HG03558 (cell line): ENCODE measurements around the gene COL5A2.

Experiments
- ATAC-seq: cut with Tn5 transposase; IDR thresholded peaks from one replicate; pipeline ENCODE4 v1.9.1; 2021; ENCODE audit warnings: moderate number of reproducible peaks; ENCODE audit not compliant: unreplicated experiment; ENCODE audit errors: extremely low read depth

The COL5A2 gene

DNA sequence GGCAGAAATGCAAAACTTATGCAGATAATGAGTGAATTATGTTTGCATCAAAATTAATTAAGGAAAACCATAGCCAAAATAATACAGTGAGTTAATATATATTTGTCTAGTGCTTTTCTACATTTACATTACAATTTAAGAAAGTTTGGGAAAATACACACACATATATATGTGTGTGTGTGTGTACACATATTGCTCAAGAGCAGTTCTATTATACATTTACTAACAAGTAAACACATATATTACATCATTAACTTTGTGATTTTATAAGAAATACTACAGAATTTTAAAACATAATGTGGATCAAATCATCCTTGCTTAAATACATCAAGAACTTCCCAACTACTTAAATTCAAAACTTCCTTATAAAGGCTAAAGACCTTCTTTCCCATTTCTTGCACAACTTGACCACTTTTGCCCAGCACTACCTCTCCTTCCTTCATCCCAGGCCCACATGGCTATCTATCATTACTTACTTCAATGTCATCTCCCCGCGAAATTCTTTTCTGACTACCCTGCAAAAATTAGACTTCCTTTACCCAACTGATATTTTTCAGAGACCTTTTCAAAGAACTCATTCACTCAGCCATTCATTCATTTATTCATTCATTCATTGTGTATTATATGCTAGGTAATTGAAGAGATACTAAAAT, 68.4 kb downstream of the COL5A2 start:
- no peak for ATAC-seq

DNA sequence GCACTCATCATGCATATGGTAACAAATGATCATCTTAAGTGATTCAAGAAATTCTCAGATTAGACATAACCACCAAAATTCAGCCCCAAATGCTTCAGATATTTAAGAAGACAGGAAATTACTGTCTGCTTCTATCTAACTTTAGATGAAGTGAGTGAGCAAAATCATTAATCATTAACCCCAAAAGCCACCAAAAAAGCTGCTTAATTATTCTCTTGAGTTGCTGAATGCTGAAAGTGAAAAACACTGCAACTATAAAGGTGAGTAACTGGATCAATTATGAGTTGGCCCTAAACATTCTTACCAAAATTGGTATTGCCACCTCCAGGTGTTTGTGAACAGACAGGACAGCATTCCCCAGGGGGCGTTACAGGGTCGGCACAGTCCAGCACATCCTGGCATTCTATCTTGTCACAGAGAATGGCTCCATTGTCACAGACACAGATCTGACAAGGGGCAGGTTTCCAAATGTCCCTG, 69.6 kb downstream of the COL5A2 start:
- ATAC-seq: peak; percentile 92

DNA sequence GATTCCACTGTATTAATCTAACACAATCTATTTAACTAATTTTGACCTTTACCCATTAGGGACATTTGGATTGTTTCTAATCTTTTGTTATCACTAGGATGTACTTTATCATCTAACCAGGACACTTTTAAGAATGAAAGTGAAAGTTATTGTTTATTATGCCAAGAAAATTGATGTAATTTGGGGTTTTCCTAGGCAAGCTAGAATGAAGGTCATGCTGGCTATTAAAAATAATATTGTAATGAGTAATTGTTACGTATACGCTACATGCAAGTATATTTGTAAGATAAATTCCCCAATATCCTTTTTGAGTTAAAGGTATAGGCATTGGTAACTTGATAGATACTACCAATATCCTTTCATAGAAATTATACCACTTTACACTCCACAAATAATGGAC, 74.6 kb downstream of the COL5A2 start:
- no peak for ATAC-seq

DNA sequence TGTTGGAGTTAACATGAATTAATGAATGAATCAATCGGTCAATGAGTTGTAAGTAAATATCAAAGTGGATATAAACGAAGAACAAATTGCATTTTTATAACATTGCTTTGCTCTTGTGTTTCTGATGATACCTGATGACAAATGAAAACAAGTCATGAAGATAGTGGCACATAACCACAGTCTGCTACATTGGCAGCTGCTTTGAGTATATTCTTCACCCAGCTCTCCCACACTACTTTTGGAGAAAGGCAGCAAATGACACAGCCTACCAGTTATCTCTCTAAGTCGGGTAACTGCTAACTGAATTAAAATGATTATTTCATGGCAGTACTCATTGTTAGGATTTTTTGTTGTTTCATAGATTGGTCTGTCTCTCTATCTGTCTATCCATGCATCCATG, 76.8 kb downstream of the COL5A2 start:
- no peak for ATAC-seq

DNA sequence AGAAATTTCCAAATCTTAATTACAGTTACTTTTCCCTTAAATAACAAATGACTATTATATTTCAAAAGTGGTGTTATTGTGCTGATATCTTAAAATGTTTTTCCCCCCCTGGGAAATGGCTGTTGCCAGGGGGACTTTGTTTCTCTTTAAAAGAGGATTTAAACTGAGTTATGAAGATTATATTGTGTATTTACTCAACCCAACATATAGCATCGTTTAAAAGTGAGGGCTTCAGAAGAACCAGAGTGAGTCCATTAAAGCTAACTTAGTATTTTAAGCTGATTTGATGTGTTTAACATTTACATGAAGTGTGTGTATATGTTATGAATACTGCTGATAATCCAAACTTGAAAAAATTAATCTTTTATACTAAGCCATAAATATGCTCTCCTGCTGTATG, 81.6 kb downstream of the COL5A2 start:
- ATAC-seq: no peak

DNA sequence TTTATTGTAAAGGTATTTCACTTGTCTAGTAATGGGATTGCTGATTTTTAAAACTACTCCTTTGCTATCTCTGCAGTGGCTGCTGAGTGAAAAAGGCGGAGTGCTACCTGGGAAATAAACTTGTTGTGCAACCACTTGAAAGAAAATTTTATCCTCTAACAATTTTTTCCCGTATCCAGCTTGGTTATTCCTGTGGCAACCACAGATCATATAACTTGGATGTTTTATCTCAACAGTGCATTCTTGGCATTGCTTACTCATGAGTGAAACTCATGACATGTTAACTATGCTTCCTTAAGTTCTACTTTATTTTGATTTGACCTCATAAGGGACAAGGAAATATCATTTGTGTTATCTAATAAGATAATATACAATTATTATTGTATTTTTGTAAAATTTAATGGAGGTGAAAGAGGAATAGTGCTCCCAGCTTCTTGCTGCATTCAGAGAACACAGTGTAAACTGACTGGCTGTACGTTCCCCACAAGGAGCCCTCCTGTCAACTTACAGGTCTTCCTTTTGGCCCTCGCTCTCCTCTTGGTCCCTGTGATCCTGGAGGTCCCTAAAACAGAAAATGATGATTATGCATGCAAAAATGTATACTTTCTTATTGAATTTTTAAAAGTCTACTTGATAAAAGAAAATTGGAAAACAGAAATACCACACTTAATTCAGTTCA, 82.7 kb downstream of the COL5A2 start:
- no peak for ATAC-seq

DNA sequence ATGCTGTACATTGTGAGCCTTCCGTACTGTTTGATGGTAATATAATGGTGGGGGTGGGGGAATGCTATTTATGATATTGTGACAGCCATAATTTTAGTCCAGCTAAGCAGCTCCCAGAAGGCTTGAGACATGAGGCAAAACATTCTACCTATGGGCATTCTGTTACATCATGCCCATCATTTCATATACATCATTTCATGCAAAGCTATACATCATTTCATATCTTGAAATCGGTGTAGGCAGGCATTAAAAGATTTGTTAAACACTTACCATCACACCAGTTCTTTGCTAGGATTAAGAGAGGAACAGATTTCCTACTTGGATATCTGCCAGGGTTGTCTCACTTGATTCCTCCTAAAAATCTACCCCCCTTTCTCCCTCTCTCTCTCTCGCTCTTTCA, 84.5 kb downstream of the COL5A2 start:
- ATAC-seq: no peak

DNA sequence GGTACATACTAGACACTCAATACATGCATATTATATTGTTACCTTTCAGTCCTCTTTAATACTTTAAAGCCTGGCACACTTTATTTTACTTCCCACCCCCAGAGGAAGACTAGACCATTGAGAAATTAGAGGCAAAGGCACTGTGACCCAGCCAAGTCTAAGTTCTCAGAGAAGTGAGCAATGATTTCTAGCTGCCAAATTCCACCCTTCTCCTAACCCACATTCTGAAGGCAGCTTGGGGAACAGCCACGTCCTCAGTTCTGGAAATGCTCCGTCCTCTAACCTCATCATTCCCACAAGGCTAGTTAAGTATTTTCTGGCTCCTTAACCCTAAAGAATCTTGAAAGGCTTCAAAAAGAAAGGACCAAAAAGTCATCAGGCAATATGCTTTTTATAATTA, 86.6 kb downstream of the COL5A2 start:
- no peak for ATAC-seq

DNA sequence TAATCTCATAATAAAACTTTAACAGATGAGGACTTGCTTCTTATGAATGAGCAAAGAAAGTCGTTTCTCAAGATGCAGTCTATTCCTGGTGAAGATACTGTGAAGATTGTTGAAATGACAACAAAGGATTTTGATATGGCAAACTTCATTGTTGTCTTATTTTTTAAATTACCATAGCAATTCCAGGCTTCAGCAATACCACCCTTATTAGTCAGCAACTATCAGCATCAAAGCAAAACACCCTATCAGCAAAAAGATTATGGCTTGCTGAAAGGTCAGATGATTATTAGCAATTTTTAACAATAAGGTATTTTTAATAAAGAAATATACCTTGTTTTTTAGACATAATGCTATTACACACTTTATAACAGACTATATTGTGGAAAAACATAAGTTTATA, 88.3 kb downstream of the COL5A2 start:
- ATAC-seq: no peak

DNA sequence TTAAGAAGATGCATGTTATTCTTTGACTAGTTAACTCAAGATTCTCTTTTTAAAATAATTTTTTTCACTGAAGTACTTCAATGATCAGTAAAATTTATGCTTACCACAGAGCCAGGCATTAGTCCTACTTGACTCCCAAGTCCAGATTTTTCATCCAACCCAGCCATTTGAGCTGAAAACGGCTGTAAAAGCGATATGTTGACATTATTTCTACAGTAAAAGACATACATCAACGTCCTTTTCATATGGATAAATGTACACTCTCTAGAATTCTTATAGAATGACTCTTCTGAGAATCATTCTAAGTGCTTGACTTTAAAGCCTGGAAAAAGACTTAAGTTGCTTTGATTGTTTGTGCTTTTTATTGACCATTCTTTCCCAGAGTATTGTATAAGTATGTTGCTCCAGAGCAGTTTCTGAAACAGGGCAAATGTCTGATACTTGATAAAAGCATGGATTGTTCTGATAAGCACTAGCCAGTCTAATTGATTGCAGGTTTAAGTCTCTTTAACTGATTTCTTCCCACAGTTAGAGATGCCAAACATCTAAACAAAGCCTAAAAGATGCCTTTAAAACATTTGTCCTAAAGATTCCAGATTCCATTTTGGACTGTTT, 90.9 kb downstream of the COL5A2 start:
- ATAC-seq: no peak

DNA sequence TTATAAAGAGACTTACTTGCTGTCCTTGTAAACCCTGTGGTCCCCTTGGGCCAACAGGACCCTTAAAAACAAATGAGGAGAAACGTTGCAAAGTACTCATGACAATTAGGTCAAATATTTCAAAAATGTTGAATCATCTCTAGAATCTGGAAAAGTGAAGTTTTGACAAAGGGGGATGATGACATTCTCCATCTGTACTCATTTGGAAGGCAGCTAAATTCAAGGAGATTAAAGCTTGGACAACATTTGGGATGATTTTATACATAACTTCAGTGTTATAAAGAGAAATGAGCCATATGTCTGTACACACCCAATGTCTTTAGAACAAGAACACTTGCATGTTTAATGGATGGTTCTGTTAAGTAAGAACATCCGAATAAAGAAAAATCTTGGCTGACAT, 92.9 kb downstream of the COL5A2 start:
- ATAC-seq: no peak

DNA sequence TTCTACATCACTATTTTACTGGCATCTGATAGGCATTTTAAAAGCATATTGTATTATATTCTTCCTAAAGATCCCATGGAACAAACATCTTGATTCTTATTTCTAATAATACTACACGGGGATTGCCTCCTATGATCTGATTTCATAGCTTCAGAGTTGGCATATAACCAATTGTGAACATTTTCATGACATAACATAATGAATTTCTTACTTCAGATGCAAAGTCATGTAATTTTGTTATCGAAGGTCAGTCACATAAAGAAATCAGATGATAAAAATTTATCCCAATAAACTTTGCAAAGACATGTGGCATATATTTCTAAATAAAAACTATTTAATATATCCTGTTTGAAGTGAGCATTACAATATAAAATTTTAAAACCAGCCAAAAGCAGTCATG, 93.3 kb downstream of the COL5A2 start:
- no peak for ATAC-seq

DNA sequence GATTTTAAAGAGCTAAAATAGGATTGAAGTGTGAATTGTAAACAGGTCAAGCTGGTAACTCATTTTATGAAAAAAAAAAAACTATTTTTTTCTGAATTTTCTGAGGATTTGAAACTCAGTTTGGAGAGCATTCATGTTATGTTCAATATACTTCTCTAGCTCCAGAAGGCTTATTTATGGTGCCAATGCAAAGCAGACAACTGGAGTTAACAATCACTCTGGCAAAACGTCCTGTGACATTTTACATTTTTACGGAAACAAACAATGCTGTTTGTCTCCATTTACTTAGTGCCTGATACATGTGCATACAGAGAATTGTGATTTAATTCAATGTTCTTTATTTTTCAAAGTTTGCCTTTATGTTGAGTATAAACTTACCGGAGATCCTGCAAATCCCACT, 96.0 kb downstream of the COL5A2 start:
- no peak for ATAC-seq

DNA sequence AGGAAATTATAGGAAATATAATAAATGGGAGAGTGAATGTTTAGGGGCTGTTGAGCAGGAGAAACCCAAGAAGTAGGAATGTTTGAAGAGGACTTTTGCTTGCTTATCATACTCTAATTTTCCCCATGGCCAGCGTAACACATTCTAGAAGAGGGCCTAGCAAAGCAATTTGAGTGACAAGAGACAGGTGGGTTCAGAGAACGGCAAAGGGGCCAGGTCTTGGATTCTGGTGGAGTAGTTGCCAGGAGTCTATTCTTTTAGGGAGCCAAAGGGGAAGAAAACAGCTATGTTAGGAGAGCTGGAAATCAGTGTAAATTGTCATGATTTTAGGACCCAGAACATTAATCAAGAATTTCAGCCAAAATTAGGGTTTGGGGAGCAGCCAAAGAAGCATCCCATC, 96.5 kb downstream of the COL5A2 start:
- ATAC-seq: no peak

DNA sequence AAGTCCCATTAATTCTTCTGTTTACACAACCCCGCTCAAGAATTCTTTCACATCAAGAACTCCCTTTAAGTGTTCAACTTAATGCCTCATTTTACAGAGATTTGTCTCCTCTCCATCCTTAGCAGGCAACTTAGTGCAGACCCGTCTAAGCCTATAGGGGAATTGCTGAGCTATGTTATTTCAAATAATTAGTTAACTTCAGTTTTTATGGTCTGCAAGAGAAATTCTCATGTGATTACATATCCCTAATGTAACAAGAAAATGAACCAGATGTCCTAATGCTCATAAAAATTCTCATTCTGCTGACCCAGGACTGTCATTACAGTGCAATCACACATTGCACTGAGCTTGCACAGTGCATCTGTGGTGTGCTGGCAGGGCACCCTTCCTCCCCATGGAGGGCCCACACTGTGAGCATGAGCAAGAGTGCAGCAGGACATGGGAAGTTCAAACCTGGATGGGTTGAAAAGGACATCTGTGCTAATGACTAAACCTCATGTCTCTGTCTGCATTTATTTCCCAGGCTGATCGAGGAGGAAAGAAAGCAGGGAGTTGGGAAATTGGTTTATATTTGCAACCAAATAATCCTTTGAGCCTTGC, 97.1 kb downstream of the COL5A2 start:
- no peak for ATAC-seq

DNA sequence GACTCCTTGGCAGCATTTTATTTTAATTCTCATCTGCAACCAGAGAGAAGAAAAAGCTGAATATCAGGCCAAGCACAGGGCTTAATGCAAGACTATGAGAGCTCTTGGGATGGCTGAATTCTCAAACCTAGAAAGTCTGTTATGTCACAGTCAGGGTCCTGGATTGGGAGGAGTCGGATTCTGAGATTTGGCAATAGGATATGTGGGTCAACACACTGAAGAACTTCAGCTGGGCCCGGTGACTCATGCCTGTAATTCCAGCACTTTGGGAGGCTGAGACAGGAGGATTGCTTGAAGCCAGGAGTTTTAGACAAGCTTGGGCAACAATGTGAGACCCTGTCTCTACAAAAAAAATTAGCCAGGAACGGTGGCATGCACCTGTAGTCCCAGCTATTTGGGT, 103.0 kb downstream of the COL5A2 start:
- no peak for ATAC-seq

DNA sequence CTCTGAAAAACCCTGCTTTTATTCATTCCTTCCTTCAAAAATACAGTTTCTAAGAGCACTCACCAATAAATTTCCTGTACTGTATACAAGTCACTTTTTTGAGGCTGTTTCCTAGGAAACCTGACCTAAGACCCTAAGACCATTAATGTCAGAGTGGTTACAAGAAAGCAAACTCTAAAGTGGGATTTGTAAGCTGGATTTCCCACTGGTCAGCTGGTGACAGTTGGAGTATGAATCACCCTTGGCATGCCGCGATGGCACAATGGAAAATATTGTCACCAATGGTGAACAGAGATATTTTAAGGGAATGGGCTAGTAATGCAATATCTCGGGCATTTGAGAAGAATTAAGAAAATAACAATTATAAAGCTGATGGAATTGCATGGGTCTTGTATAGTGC, 103.4 kb downstream of the COL5A2 start:
- ATAC-seq: no peak

DNA sequence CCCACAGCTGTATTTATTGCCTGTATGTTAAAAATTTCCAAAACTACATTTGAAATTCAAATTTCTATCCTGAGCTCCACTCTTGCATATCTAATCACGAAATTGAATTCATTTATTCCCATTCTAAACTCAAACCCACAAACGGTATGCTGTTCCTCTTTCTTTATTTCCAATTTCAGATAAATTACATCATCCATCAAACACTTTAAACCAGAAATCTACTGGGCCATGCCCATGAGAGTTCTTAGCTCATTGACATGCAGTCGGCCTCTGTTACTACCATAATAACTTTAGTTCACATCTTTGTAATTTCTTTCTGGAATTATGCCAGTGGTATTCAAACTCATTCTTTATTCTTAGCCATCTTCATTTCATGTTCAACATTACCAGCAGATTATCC, 105.1 kb downstream of the COL5A2 start:
- no peak for ATAC-seq

DNA sequence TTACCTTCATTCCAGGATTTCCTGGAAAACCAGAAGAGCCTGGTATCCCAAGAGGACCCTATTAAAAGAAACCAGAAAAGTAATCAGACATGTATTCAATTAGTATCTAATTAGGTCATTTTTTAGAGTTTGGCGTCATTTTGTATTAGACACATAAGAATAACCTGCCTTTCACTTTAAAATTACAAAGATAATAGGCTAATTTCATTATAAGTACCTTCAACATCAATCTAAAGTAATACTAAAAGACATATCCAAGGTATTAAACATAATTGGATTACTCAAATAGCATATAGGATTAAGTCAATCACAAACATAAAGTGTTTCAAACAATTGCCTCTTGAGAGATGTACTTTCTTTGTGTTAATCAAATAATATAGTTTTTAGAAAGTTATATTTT, 107.5 kb downstream of the COL5A2 start:
- ATAC-seq: no peak

DNA sequence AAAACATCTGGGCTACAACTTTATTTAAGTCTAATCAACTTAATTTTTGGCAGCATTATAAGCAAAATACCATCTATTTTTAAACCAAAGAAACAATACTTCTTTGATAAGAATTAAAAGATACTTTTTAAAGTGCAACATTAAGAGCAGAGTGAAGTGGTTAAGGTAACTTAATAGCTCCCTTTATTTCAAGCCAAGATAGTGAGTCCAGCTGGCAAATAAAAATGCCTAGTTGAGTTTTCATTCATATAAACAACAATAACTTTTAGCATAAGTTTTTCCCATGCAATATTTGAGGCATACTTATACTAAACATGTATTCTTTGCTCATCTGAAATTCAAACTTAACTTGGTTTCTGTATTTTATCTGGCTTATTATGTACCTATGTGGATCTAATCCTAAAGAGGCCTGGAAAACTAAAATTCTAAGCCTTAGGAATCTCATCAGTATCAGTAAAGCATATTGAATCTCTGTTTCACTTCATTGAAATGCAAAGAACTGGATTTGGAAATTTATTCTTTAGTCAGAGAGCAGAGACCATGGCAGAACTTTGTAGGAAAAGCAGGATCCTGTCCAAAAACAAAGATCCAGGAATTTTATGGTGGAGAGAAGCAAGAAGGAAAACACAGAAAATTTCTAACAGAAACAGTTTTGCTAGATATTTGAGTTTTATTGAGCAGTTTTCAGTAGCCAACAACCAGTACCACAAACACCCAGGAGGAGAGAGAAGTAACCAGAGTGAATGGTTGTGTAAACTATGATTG, 109.5 kb downstream of the COL5A2 start:
- ATAC-seq: no peak

DNA sequence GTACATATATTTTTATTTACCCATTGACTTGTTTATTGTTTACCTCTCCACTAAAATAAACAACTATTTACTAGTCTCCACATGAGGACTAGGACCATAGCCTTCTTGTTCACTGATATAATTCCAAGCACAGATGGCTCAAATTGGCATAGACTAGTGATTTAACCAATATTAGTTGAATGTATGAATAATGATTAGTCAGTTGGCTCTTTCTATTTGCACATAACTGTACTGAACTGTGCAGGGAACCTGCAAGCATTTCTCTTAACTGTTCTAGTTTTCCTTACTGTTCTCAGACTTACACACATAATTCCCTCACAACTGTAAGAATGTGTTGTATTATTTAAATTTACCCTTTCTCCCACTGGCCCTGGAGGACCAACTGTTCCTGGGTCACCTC, 113.5 kb downstream of the COL5A2 start:
- ATAC-seq: no peak
